ENCODE measurements around the gene ELMO1.

Gene ELMO1, protein sequence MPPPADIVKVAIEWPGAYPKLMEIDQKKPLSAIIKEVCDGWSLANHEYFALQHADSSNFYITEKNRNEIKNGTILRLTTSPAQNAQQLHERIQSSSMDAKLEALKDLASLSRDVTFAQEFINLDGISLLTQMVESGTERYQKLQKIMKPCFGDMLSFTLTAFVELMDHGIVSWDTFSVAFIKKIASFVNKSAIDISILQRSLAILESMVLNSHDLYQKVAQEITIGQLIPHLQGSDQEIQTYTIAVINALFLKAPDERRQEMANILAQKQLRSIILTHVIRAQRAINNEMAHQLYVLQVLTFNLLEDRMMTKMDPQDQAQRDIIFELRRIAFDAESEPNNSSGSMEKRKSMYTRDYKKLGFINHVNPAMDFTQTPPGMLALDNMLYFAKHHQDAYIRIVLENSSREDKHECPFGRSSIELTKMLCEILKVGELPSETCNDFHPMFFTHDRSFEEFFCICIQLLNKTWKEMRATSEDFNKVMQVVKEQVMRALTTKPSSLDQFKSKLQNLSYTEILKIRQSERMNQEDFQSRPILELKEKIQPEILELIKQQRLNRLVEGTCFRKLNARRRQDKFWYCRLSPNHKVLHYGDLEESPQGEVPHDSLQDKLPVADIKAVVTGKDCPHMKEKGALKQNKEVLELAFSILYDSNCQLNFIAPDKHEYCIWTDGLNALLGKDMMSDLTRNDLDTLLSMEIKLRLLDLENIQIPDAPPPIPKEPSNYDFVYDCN

DNA sequence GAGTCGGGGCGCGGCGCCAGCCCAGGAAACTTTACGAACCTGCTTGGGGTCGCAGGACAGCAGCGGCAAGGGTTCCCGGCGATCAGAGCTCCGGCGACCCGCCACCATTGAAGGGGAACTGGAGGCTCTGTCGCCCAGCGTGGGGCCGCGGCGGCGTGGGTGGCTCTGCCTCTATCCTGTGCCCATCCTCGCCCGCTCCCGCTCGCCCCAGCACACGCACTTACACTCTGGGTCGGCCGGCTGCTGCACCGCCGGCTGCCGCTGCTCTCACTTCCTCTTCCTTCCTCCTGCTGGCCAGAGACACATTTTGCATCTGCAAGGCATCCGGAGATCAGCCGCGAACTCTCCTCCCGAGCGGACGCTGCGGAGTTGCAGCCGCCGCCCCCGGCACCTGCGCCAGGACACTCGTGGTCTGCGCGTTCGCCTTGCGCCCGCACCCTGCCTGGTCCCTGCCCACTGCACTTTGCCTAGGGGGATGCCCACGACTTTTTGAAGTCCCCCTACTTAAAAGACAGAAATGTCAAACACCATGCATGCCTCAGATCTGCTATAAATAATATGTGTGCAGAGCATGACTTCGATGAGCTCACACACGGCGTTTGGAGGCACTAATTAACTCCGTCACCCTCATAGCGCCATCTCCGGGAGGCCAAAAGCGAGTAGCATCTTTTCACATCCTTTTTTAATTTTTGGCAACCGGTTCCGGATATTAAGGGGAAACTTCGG lies at the start of gene ELMO1:
Gene ELMO1, minus strand, starts transcription at position 229 of the 726 bp plus-strand sequence. CDS start 106,174 bp downstream, outside the sequence.
- Histone ChIP-seq H2AFZ (ENCODE audit: low read length, unreplicated experiment) (no peak within 1 kb of the TSS), H3K4me3 (ENCODE audit: low read depth, low read length) (peak within 1 kb of the TSS; percentile 54; the same call in 1 of the 2 replicates), H3K27me3 (ENCODE audit: insufficient read depth, low read length) (peaks cover 40% of the 10 kb centered on the region), H3K4me1 (ENCODE audit: control insufficient read depth, insufficient read depth, low read length, unreplicated experiment) (no peaks in the 10 kb centered on the region), H3K79me2 (ENCODE audit: control insufficient read depth, insufficient read depth, low read length, unreplicated experiment) (no peaks in the 10 kb centered on the region), H3K27ac (ENCODE audit: low read depth, low read length) (no peak within 1 kb of the TSS), H3K36me3 (ENCODE audit: insufficient read depth, low read length) (no peaks in the 10 kb centered on the region)

- Histone ChIP-seq H2AFZ (ENCODE audit: low read length, unreplicated experiment) (no peak overlapping the region), H3K79me2 (ENCODE audit: control insufficient read depth, insufficient read depth, low read length, unreplicated experiment) (no peaks in the 10 kb centered on the region), H3K4me3 (ENCODE audit: low read depth, low read length) (no peak overlapping the region), H3K36me3 (ENCODE audit: insufficient read depth, low read length) (no peaks in the 10 kb centered on the region), H3K27me3 (ENCODE audit: insufficient read depth, low read length) (no peaks in the 10 kb centered on the region), H3K4me1 (ENCODE audit: control insufficient read depth, insufficient read depth, low read length, unreplicated experiment) (no peaks in the 10 kb centered on the region), H3K27ac (ENCODE audit: low read depth, low read length) (no peak overlapping the region)
Measured at GRCh38 chr7:37497576-37497975, 48.9 kb upstream of the ELMO1 start.

- Histone ChIP-seq H3K27ac (ENCODE audit: low read depth, low read length) (no peak overlapping the region), H3K4me1 (ENCODE audit: control insufficient read depth, insufficient read depth, low read length, unreplicated experiment) (no peaks in the 10 kb centered on the region), H2AFZ (ENCODE audit: low read length, unreplicated experiment) (no peak overlapping the region), H3K36me3 (ENCODE audit: insufficient read depth, low read length) (no peaks in the 10 kb centered on the region), H3K4me3 (ENCODE audit: low read depth, low read length) (no peak overlapping the region), H3K27me3 (ENCODE audit: insufficient read depth, low read length) (no peaks in the 10 kb centered on the region), H3K79me2 (ENCODE audit: control insufficient read depth, insufficient read depth, low read length, unreplicated experiment) (no peaks in the 10 kb centered on the region)
Measured at GRCh38 chr7:37495574-37496184, 47.0 kb upstream of the ELMO1 start.

DNA sequence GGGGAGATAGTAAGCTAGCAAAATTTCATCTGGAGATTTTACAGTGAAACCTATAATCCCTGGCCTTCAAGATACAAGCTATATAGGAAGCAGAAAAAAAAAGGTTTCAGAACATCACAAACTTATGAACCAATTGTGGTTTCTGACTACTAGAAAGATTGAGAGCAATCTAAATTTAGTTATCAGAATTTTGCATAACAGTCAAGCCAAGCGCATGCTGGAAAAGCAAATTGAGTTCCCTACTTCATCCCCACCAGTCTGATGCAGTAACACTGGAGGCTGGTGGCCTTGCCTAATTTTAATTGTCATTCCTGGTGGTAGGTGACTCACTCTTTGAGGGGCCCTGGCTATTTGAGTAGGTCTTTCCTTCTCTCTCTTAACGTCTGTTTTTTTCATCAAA lies 46.3 kb upstream of the ELMO1 start:
- Histone ChIP-seq H2AFZ (ENCODE audit: low read length, unreplicated experiment) (no peak overlapping the region), H3K4me3 (ENCODE audit: low read depth, low read length) (no peak overlapping the region), H3K27ac (ENCODE audit: low read depth, low read length) (no peak overlapping the region)

GRCh38 chr7:37493810-37494209 lies 45.1 kb upstream of the ELMO1 start:
- H3K4me1 ChIP-seq (ENCODE audit: control insufficient read depth, insufficient read depth, low read length, unreplicated experiment), result no peaks in the 10 kb centered on the region
- no peaks in the 10 kb centered on the region for H3K79me2 ChIP-seq (ENCODE audit: control insufficient read depth, insufficient read depth, low read length, unreplicated experiment)
- H3K36me3 ChIP-seq (ENCODE audit: insufficient read depth, low read length), result no peaks in the 10 kb centered on the region
- H3K27ac ChIP-seq (ENCODE audit: low read depth, low read length), result no peak overlapping the region
- H2AFZ ChIP-seq (ENCODE audit: low read length, unreplicated experiment), result no peak overlapping the region
- no peak overlapping the region for H3K4me3 ChIP-seq (ENCODE audit: low read depth, low read length)
- no peaks in the 10 kb centered on the region for H3K27me3 ChIP-seq (ENCODE audit: insufficient read depth, low read length)

More for the DNA sequence above, 46.3 kb upstream of the ELMO1 start:
- H3K36me3 ChIP-seq (ENCODE audit: insufficient read depth, low read length), result no peaks in the 10 kb centered on the region
- no peaks in the 10 kb centered on the region for H3K79me2 ChIP-seq (ENCODE audit: control insufficient read depth, insufficient read depth, low read length, unreplicated experiment)
- no peaks in the 10 kb centered on the region for H3K4me1 ChIP-seq (ENCODE audit: control insufficient read depth, insufficient read depth, low read length, unreplicated experiment)
- no peaks in the 10 kb centered on the region for H3K27me3 ChIP-seq (ENCODE audit: insufficient read depth, low read length)

DNA sequence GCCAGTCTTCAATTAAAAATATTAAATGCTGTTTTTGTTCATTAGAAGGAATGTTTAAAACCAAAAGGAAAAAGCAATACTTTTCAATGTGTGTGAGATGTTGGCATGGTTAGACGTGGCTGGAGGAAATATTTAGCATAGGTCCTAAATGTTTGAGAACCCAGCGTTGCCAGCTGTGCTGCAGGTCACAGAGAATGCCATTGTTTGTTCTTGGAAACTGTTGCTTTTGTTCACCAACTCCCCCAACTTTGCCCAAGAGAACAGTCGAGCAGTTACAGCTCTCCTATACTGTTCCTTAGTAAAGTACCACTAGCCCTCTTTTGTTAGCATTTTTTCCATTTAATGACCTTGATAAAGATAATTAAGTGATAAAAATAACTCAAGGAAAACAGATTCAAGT lies 44.5 kb upstream of the ELMO1 start:
- H3K4me1 ChIP-seq (ENCODE audit: control insufficient read depth, insufficient read depth, low read length, unreplicated experiment), result no peaks in the 10 kb centered on the region
- no peaks in the 10 kb centered on the region for H3K36me3 ChIP-seq (ENCODE audit: insufficient read depth, low read length)
- H3K27me3 ChIP-seq (ENCODE audit: insufficient read depth, low read length), result no peaks in the 10 kb centered on the region
- no peak overlapping the region for H2AFZ ChIP-seq (ENCODE audit: low read length, unreplicated experiment)
- no peak overlapping the region for H3K27ac ChIP-seq (ENCODE audit: low read depth, low read length)
- H3K4me3 ChIP-seq (ENCODE audit: low read depth, low read length), result no peak overlapping the region
- H3K79me2 ChIP-seq (ENCODE audit: control insufficient read depth, insufficient read depth, low read length, unreplicated experiment), result no peaks in the 10 kb centered on the region

DNA sequence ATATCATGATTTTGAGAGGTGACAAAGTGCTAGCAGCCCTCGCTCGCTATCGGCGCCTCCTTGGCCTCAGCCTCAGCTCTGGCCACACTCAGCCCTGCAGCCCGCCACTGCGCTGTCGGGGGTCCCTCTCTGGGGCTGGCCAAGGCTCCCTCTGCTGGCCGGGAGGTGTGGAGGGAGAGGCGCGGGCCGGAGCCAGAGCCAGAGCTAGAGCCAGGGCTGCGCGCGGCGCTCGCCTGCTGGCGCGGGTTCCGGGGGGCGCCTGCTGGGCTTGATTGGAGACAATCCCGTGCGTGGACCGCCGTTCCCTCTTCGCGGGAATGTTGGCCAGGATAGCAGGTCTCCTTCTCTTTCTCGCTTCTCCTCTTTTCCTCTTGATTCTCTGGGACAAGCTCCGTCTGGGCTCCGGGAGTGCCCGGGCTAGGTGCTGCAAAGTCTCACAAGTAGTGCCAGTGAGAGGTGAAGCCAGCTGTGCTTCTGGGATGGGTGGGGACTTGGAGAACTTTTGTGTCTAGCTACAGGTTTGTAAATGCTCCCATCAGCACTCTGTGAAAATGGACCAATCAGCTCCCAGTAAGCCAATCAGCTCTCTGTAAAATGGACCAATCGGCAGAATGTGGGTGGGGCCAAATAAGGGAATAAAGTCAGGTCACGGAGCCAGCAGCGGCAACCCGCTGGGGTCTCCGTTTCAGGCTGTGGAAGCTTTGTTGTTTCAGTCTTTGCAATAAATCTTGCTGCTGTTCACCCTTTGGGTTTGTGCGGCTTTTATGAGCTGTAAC lies 43.4 kb upstream of the ELMO1 start:
- Histone ChIP-seq H3K4me3 (ENCODE audit: low read depth, low read length) (no peak overlapping the region), H3K36me3 (ENCODE audit: insufficient read depth, low read length) (no peaks in the 10 kb centered on the region), H3K27ac (ENCODE audit: low read depth, low read length) (no peak overlapping the region), H3K79me2 (ENCODE audit: control insufficient read depth, insufficient read depth, low read length, unreplicated experiment) (no peaks in the 10 kb centered on the region), H3K4me1 (ENCODE audit: control insufficient read depth, insufficient read depth, low read length, unreplicated experiment) (no peaks in the 10 kb centered on the region), H3K27me3 (ENCODE audit: insufficient read depth, low read length) (no peaks in the 10 kb centered on the region), H2AFZ (ENCODE audit: low read length, unreplicated experiment) (no peak overlapping the region)

- H3K27me3 ChIP-seq (ENCODE audit: insufficient read depth, low read length), result no peaks in the 10 kb centered on the region
- H3K4me3 ChIP-seq (ENCODE audit: low read depth, low read length), result no peak overlapping the region
- H3K79me2 ChIP-seq (ENCODE audit: control insufficient read depth, insufficient read depth, low read length, unreplicated experiment), result no peaks in the 10 kb centered on the region
- no peaks in the 10 kb centered on the region for H3K36me3 ChIP-seq (ENCODE audit: insufficient read depth, low read length)
- no peak overlapping the region for H2AFZ ChIP-seq (ENCODE audit: low read length, unreplicated experiment)
- no peaks in the 10 kb centered on the region for H3K4me1 ChIP-seq (ENCODE audit: control insufficient read depth, insufficient read depth, low read length, unreplicated experiment)
- H3K27ac ChIP-seq (ENCODE audit: low read depth, low read length), result no peak overlapping the region
Measured at GRCh38 chr7:37489703-37490102, 41.0 kb upstream of the ELMO1 start.

GRCh38 chr7:37488163-37488764 lies 39.6 kb upstream of the ELMO1 start:
- no peak overlapping the region for H2AFZ ChIP-seq (ENCODE audit: low read length, unreplicated experiment)
- H3K4me1 ChIP-seq (ENCODE audit: control insufficient read depth, insufficient read depth, low read length, unreplicated experiment), result no peaks in the 10 kb centered on the region
- H3K36me3 ChIP-seq (ENCODE audit: insufficient read depth, low read length), result no peaks in the 10 kb centered on the region
- no peak overlapping the region for H3K4me3 ChIP-seq (ENCODE audit: low read depth, low read length)
- no peaks in the 10 kb centered on the region for H3K79me2 ChIP-seq (ENCODE audit: control insufficient read depth, insufficient read depth, low read length, unreplicated experiment)
- H3K27me3 ChIP-seq (ENCODE audit: insufficient read depth, low read length), result no peaks in the 10 kb centered on the region
- H3K27ac ChIP-seq (ENCODE audit: low read depth, low read length), result no peak overlapping the region
